Activated gamma-delta T cell treated with anti-CD3 and anti-CD28 coated beads, Interleukin-2, amount 50 U/mL, for 16 hours (primary cell): ENCODE measurements around the gene MORC3.
"Not testable (repeated sequence)": the region's sequence is repeated elsewhere in the genome, so short reads cannot be mapped to it uniquely, and the experiment has no call there.

Experiments used
- DNase-seq: peaks from one replicate; pipeline ENCODE4 v3.0.0-alpha.2; 2020; ENCODE audit warnings: low read depth

The MORC3 gene, protein sequence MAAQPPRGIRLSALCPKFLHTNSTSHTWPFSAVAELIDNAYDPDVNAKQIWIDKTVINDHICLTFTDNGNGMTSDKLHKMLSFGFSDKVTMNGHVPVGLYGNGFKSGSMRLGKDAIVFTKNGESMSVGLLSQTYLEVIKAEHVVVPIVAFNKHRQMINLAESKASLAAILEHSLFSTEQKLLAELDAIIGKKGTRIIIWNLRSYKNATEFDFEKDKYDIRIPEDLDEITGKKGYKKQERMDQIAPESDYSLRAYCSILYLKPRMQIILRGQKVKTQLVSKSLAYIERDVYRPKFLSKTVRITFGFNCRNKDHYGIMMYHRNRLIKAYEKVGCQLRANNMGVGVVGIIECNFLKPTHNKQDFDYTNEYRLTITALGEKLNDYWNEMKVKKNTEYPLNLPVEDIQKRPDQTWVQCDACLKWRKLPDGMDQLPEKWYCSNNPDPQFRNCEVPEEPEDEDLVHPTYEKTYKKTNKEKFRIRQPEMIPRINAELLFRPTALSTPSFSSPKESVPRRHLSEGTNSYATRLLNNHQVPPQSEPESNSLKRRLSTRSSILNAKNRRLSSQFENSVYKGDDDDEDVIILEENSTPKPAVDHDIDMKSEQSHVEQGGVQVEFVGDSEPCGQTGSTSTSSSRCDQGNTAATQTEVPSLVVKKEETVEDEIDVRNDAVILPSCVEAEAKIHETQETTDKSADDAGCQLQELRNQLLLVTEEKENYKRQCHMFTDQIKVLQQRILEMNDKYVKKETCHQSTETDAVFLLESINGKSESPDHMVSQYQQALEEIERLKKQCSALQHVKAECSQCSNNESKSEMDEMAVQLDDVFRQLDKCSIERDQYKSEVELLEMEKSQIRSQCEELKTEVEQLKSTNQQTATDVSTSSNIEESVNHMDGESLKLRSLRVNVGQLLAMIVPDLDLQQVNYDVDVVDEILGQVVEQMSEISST

DNA sequence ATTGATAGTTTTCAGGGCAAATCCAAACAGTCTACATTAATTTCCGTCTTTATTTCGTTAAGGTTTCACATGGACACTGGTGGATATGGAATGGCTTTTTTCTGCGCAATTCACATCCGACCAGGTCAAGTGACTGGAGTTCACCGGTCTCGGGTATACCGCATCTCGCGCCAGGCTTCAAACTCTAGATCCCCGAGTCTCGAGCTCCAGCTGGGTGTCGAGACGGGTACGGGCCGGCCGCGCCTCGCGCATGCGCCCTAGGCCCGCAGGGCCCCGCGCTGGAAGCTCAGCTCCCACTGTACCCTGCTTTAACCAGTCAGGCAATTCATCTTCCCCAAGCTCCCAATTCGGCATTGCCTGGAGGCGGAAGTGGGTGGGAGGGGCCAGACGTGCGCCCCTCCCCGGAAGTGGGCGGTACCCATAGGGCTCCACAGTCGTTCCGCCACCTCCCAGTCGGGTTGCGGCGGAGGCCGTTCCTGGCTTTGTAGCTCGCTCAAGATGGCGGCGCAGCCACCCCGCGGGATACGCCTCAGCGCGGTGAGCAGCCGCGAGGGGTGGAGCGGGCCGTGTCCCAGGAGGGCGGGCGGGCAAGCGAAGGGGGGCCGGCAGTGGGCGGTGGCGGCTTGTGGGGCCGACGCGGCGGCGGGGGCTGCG, at the start of gene MORC3:
Gene MORC3, plus strand, starts transcription at position 431 of the 654 bp plus-strand sequence. Its CDS starts 68 bp downstream, at position 499.
- peak; percentile 98 for DNase-seq

DNA sequence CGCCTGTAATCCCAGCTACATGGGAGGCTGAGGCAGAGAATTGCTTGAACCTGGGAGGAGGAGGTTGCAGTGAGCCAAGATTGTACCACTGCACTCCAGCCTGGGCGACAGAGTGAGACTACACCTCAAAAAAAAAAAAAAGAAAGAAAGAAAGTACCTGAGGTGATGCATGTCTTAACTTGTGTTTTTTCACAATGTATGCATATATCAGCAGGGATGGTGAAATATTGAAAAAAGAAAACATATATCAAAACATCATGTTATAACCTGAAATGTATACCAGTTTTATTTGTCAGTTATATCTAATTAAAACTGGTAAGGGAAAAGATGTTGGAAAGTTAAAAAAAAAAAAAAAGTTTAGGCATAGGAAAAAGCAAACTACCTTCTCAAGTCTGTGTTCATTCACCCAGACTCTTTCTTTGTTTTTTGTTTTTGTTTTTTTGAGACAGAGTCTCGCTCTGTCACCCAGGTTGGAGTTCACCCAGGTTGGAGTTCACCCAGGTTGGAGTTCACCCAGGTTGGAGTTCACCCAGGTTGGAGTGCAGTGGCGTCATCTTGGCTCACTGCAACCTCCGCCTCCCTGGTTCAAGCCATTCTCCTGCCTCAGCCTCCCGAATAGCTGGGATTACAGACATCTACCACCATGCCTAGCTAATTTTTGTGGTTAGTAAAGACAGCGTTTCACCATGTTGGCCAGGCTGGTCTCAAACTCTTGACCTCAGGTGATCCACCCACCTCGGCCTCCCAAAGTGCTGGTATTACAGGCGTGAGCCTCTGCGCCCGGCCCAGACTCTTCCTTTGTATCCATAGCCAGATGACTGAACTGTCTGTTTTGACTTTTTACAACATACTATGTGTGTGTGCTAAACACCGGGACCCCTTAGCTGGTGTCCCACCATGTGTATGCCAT, 49.0 kb upstream of the MORC3 start:
- not testable (repeated sequence) for DNase-seq

DNA sequence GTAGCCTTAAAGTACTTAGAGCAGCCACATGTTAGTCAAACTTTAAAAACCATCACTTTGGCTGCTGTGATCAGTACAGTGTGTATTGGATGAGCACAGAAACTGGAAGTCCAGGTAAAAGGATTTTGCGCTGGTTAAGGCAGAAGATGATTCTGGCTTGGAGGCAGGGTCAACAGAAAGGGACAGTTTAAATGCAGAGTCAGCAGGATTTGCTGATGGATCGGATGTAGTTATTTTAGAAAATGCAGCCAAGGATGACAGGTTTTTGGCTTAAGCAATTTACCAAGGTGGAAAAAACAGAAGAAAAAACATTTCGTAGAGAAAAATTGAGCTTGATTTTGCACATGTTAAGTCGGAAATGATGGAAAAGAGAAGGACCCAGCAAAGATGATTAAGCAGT, 45.9 kb upstream of the MORC3 start:
- DNase-seq = no peak

GRCh38 chr21:36282568-36283230, 37.3 kb upstream of the MORC3 start:
- no peak for DNase-seq

- DNase-seq = not testable (repeated sequence)
Measured at GRCh38 chr21:36283231-36283622, 36.8 kb upstream of the MORC3 start.

DNA sequence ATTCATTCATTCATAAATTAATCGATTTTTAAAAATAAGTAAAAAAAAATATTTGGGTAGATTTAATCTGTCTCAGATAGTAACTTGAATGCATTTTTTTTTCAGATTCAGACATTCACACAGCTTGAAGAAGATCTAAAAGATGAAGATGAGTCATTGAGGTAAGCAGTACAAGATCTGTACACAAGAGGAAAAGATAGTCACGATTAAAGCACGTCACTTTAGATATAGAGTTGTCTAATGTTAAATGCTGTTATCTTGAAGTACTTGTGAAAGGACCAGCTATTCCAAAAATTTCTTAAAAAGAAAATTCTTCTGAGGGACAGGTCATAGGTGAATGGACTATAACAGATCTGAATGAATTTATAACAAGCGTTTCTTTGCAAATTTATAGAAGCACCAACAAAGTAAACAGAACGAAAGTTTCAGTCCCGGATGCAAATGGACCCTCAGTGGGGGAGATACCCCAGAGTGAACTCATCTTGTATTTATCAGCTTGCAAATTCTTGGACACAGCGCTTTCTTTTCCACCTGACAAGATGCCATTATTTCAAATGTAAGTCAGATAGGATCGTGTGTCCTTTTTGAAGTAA, 31.2 kb upstream of the MORC3 start:
- no peak for DNase-seq

- DNase-seq = no peak
Measured at GRCh38 chr21:36291509-36291908, 28.5 kb upstream of the MORC3 start.

GRCh38 chr21:36297406-36297937, 22.5 kb upstream of the MORC3 start:
- no peak for DNase-seq

DNA sequence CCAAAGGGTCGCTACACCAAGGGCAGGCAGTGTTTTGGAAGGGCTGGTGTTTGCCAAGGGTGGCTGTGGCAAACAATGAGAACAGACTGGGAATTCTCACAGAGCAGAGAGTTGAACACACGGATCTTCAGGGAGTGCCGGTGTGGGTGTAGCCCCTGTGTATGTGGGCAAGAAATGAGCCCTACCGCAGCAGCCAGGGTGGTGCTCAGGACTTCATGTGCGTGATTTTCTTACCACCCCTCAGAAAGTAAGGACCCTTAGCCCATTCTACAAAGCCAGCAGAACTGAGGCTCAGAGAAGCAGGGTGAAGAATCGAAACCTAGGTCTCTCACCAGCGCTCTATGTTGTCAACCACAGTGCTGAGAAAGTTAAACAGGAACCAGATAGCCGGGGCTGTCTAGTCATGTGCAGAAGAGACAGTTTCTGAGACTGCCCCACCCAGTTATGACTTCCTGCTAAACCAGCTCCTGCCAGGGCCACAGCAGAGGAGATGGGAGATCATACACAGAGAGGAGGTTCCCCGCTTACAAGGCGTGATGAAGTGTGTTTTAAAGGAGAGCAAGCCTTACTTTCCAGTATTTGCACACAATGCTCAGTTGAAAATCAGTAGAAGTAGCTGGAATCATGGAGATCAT, 21.9 kb upstream of the MORC3 start:
- DNase-seq = peak; percentile 38

DNA sequence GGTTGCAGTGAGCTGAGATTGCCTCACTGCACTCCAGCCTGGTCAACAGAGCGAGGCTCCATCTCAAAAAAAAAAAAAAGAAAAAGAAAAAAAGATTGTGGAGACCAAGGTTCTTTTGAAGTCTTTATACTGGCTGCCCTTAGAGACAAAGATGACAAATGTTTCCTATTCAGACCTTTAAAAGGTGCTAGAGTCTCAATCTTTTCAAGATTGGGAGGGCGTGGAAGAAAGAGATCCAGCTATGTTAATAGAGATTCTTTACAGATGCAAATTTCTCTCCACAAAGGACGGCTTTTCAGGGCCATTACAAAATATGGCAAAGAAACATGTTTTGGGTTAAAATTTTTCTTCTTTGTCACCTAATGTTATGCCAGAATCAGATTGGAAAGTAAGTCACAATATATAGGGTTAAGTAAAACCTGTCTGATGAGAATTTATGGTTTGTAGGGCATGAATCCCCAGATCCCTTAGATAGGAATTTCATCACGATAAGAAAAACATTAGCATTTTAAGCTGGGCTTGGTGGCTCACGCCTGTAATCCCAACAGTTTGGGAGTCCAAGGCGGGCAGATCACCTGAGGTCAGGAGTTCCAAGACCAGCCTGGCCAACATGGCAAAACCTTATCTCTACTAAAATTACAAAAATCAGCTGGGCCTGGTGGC, 13.0 kb upstream of the MORC3 start:
- DNase-seq = no peak

DNA sequence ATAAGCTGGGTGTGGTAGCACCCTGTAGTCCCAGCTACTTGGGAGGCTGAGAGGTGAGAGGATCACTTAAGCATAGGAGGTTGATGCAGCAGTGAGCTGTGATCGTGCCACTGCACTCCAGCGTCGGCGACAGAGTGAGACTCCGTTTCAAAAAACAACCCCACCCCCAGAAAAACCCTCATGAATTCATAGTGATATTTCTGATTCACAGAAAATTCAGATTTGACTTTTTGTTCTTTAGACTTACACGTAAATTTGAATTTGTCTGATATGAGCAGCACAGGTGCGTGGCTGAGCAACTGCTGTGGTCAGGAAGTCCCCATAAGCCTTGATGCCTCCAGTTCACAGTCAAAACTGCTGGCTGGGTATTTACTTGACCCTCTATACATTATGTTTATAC, 10.0 kb upstream of the MORC3 start:
- DNase-seq = no peak

DNA sequence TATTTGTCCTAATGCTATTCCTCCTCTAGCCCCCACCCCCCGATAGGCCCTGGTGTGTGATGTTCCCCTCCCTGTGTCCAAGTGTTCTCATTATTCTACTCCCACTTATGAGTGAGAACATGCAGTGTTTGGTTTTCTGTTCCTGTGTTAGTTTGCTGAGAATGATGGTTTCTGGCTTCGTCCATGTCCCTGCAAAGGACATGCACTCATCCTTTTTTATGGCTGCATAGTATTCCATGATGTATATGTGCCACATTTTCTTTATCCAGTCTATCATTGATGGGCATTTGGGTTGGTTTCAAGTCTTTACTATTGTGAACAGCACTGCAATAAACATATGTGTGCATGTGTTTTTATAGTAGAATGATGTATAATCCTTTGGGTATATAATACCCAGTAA, 6.6 kb upstream of the MORC3 start:
- not testable (repeated sequence) for DNase-seq

GRCh38 chr21:36316045-36316444, 4.0 kb upstream of the MORC3 start:
- not testable (repeated sequence) for DNase-seq

DNA sequence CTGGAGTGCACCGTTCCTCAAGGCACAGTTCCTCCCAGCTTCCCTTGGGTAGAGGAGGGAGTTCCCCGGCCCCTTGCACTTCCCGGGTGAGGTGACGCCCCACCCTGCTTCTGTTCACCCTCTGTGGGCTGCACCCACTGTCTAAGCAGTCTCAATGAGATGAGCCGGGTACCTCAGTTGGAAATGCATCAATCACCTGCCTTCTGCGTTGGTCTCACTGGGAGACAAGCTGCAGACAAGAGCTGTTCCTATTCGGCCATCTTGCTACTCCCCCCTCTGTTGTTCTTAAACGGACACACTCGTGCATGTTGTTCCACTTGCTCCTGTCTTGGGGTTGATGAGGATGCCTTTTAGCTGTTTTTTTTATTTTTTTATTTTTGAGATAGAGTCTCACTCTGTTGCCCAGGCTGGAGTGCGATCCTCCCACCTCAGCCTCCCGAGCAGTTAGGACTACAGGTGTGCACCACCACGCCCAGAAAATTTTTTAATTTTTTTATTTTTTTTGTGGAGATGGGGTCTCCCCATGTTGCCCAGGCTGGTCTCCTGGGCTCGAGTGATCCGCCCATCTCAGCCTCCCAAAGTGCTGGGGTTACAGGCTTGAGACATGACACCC, 3.0 kb upstream of the MORC3 start:
- DNase-seq = no peak

DNA sequence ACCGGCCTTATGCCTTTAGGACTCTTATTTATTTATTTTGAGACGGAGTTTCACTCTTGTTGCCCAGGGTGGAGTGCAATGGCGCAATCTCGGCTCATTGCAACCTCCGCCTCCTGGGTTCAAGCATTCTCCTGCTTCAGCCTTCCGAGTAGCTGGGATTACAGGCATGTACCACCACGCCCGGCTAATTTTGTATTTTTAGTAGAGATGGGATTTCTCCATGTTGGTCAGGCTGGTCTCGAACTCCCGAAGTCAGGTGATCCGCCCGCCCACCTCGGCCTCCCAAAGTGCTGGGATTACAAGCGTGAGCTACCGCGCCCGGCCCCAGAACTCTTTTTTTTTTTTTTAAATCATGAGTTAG, 611 bp upstream of the MORC3 start:
- not testable (repeated sequence) for DNase-seq

- DNase-seq = no peak
Measured at GRCh38 chr21:36320421-36321324, 676 bp downstream of the MORC3 start.

GRCh38 chr21:36321325-36322082, 1.5 kb downstream of the MORC3 start:
- DNase-seq = no peak
